Glutamatergic neuron (in vitro differentiated cells): ENCODE results near the gene GRSF1. TPM values are rescaled to one million over a fixed set of nuclear protein-coding genes. Genes with fewer than 3 reads are reported as not detected.

Experiments
- DNase-seq: peaks from one replicate; pipeline ENCODE4 v3.0.0; 2022
- H3K27ac Mint-ChIP-seq: one replicate; pipeline ENCODE4 v1.8.0; 2020; ENCODE audit warnings: mild to moderate bottlenecking, mixed read lengths, inconsistent platforms; ENCODE audit not compliant: unreplicated experiment
- H3K27me3 Mint-ChIP-seq: one replicate; pipeline ENCODE4 v1.8.0; 2020; ENCODE audit warnings: mild to moderate bottlenecking, moderate library complexity, mixed read lengths, inconsistent platforms; ENCODE audit not compliant: unreplicated experiment
- H3K36me3 Mint-ChIP-seq: one replicate; pipeline ENCODE4 v1.8.0; 2020; ENCODE audit warnings: mild to moderate bottlenecking, mixed read lengths, inconsistent platforms; ENCODE audit not compliant: unreplicated experiment
- H3K4me1 Mint-ChIP-seq: one replicate; pipeline ENCODE4 v1.8.0; 2020; ENCODE audit warnings: mild to moderate bottlenecking, low read depth, mixed read lengths, inconsistent platforms; ENCODE audit not compliant: unreplicated experiment
- H3K4me3 Mint-ChIP-seq: one replicate; pipeline ENCODE4 v1.8.0; 2020; ENCODE audit warnings: mild to moderate bottlenecking, mixed read lengths, inconsistent platforms; ENCODE audit not compliant: unreplicated experiment
- H3K9me3 Mint-ChIP-seq: one replicate; pipeline ENCODE4 v1.8.0; 2020; ENCODE audit warnings: mild to moderate bottlenecking, moderate library complexity, mixed read lengths, inconsistent platforms; ENCODE audit not compliant: unreplicated experiment
- CTCF ChIP-seq: fragments of 200-600 bp; sonication (generic); IDR thresholded peaks from one replicate; pipeline ENCODE4 v1.5.0; 2021; ENCODE audit not compliant: partially characterized antibody, unreplicated experiment
- total RNA-seq: library from RNA; stranded (reverse); fragmentation: NEBNext Ultra II Directional; extraction: Animal tissue kit (Norgen Biotek cat#: 25700); gene quantifications from one replicate; pipeline ENCODE4 v1.2.1, GENCODE V29; 2021; ENCODE audit not compliant: unreplicated experiment

GRSF1 gene
- total RNA-seq, 1 donor from 2014 or later = 61.1 TPM

DNA sequence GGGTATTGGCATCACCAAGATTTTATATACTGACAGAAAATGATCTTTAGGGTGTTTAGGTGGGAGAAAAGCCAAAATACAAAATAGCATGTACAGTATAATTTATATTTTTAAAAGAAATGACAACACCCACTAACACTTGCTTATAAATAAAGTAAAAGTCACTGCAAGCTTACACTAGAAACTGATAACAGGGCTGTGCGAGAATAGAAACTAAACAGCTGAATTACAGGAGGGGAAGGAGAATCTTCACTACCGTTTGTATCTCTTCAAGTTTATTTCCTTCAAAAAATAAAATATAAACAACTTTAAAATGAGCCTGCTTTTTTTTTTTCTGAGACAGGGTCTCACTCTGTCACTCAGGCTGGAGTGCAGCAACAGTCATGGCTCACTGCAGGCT is 22.8 kb downstream of the GRSF1 start:
- H3K27me3 Mint-ChIP-seq = peaks cover 5% of the 10 kb centered on the region
- no peak overlapping the region for H3K4me3 Mint-ChIP-seq
- H3K27ac Mint-ChIP-seq = no peak overlapping the region
- no peaks in the 10 kb centered on the region for H3K4me1 Mint-ChIP-seq
- TF ChIP-seq CTCF = no peak
- no peak for DNase-seq
- H3K9me3 Mint-ChIP-seq = peaks cover 3% of the 10 kb centered on the region
- H3K36me3 Mint-ChIP-seq = no peaks in the 10 kb centered on the region

DNA sequence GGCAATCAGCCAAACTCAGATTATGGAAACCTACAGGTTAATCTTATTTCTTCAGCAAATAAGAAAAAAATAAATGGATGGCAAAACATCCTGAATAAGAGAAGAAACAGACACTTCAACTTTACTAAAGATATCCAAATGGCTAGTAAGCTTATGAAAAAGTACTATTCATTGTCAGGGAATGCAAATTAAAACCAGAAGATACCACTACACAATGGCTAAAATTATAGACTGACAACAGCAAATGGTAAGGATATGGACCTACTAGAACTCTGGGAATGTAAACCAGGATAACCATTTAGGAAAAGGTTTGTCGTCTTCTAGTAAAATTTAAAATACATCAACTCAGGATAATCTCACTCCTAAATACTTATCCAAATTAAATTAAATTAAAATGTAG is 24.3 kb downstream of the GRSF1 start:
- TF ChIP-seq CTCF = no peak
- DNase-seq = no peak
- Mint-ChIP-seq H3K4me3 (no peak overlapping the region), H3K27me3 (peaks cover 5% of the 10 kb centered on the region), H3K36me3 (no peaks in the 10 kb centered on the region), H3K9me3 (peaks cover 3% of the 10 kb centered on the region), H3K4me1 (no peaks in the 10 kb centered on the region), H3K27ac (no peak overlapping the region)

DNA sequence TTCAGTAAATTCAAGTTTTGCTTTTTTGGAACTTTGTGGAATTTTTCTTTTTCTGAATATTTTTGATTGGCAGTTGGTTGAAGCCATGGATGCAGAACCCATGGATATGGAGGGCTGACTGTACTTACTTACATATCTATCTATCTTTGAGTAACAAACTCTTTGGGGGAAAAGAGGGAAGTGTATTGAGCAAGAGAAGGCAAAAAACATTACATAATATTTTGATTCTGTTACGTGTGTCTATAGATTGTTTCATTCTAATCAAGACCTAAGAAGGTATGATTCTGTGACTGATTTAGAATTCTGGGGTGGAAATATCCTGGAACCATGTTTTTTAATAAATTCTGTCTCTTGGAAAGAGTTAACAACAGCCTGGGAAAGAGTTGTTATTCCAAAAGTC is 31.5 kb downstream of the GRSF1 start:
- H3K9me3 Mint-ChIP-seq = peaks cover 6% of the 10 kb centered on the region
- DNase-seq = no peak
- H3K27ac Mint-ChIP-seq = no peak overlapping the region
- H3K4me3 Mint-ChIP-seq = no peak overlapping the region
- no peak for TF ChIP-seq CTCF
- no peaks in the 10 kb centered on the region for H3K36me3 Mint-ChIP-seq
- no peaks in the 10 kb centered on the region for H3K27me3 Mint-ChIP-seq
- no peaks in the 10 kb centered on the region for H3K4me1 Mint-ChIP-seq

DNA sequence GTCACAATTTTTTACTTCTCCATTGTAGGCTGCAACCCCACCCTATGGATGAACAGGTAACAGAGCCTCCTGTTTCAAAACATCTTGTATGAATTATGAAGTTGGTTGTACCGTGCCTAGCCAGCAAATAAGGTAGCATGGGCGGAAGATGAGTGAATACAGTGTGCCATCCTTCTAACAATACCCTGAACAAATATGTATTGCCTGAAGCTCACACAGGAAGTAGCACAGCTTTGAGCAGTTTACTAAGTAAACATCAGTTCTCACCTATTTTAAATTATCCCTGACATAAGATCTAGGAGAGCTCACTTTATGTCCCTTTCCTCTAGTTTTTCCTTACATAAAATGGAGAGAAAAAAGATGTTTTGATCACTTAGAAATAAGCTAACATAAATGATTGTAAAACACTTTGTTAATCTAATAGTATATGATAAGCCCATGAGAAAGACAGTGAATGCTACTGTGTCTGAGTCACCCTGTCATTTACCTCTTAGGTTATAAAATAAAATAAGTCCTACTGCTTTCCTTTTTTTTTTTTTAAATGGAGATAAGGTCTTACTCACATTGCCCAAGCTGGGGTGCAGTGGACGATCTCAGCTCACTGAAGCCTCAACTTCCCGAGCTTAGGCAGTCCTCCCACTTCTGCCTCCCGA is 36.6 kb downstream of the GRSF1 start:
- Mint-ChIP-seq H3K27ac (no peak overlapping the region), H3K9me3 (peaks cover 6% of the 10 kb centered on the region), H3K36me3 (peaks cover 6% of the 10 kb centered on the region), H3K4me1 (no peaks in the 10 kb centered on the region), H3K27me3 (no peaks in the 10 kb centered on the region), H3K4me3 (no peak overlapping the region)
- no peak for DNase-seq
- TF ChIP-seq CTCF = no peak

- Mint-ChIP-seq H3K27me3 (no peaks in the 10 kb centered on the region), H3K4me1 (no peaks in the 10 kb centered on the region), H3K9me3 (peaks cover 6% of the 10 kb centered on the region), H3K36me3 (peaks cover 6% of the 10 kb centered on the region), H3K27ac (peak overlapping the region; percentile 3), H3K4me3 (no peak overlapping the region)
- DNase-seq = no peak
- TF ChIP-seq CTCF = no peak
Measured at GRCh38 chr4:70801265-70801809, 38.4 kb downstream of the GRSF1 start.
